ENCODE measurements around the gene GTPBP3. TPM values are rescaled to one million over a fixed set of nuclear protein-coding genes. Genes with fewer than 3 reads are reported as not detected.

Gene GTPBP3
- total and polyA plus RNA-seq, 2 experiments from 2014 or later, result 25.4 to 67.8 TPM

- Mint-ChIP-seq H3K4me3 (no peak within 1 kb of the TSS), H3K9me3 (peaks cover 10% of the 10 kb centered on the region), H3K36me3 (ENCODE audit: low read depth) (peaks cover 7% of the 10 kb centered on the region; the same call in 2 of the 3 replicates), H3K27ac (no peak within 1 kb of the TSS), H3K4me1 (peaks cover 6% of the 10 kb centered on the region), H3K27me3 (ENCODE audit: insufficient read depth, low read depth, poor library complexity) (peaks cover 20% of the 10 kb centered on the region)
- Histone ChIP-seq H3K27ac (ENCODE audit: low read depth) (no peak within 1 kb of the TSS), H2AFZ (peak within 1 kb of the TSS; percentile 52), H3K79me2 (replicated peaks; ENCODE audit: insufficient read depth) (no peaks in the 10 kb centered on the region), H3K4me2 (no peak within 1 kb of the TSS), H3K4me3 (no peak within 1 kb of the TSS), H4K20me1 (replicated peaks; ENCODE audit: insufficient read depth) (no peaks in the 10 kb centered on the region), H3F3A (replicated peaks; ENCODE audit: low read depth) (0 out of 2 replicates have a peak, but pooled peaks cover 3% of the 10 kb centered on the region), H3K36me3 (ENCODE audit: insufficient read depth) (no peaks in the 10 kb centered on the region), H3K27me3 (ENCODE audit: insufficient read depth) (no peaks in the 10 kb centered on the region), H3K9me2 (ENCODE audit: insufficient read depth) (no peaks in the 10 kb centered on the region), H3K4me1 (ENCODE audit: insufficient read depth) (no peaks in the 10 kb centered on the region; the same call in 1 of the 2 replicates)
- TF ChIP-seq NANOG (IDR thresholded peaks at IDR 0.05; ENCODE audit: borderline replicate concordance) (no peak), ETS1 (IDR thresholded peaks at IDR 0.05) (no peak), CTCF (conservative IDR thresholded peaks at IDR 0.05; ENCODE audit: low read depth in 2 of 2) (no peak), ZNF114 (CRISPR knock-in tag; IDR thresholded peaks at IDR 0.05) (no peak), CREB1 (CRISPR knock-in tag; IDR thresholded peaks at IDR 0.05; ENCODE audit: low read depth) (no peak), JUNB (IDR thresholded peaks at IDR 0.05; ENCODE audit: unreplicated experiment) (no peak)
- DNase-seq (ENCODE audit: low spot score) (no peak), ATAC-seq (peak; percentile 25; the same call in 2 of the 3 replicates)
These were observed 39.7 kb downstream of the GTPBP3 start, which contains the start of gene PLVAP for GRCh38 chr19:17376935-17377600. PLVAP (minus strand) TSS chr19:17377342; CDS start chr19:17377288, 54 bp downstream.

- TF ChIP-seq CTCF (conservative IDR thresholded peaks at IDR 0.05; ENCODE audit: low read depth in 2 of 2) (no peak), ZNF331 (CRISPR knock-in tag; IDR thresholded peaks at IDR 0.05; ENCODE audit: low read depth) (no peak), ETS1 (IDR thresholded peaks at IDR 0.05) (no peak), ZNF114 (CRISPR knock-in tag; IDR thresholded peaks at IDR 0.05) (no peak), NANOG (IDR thresholded peaks at IDR 0.05; ENCODE audit: borderline replicate concordance) (no peak), STAT1 (IDR thresholded peaks at IDR 0.05; ENCODE audit: unreplicated experiment) (no peak), CREB1 (CRISPR knock-in tag; IDR thresholded peaks at IDR 0.05; ENCODE audit: low read depth) (no peak), POLR2AphosphoS5 (IDR thresholded peaks at IDR 0.05; ENCODE audit: low read depth) (no peak), EZH2phosphoT487 (IDR thresholded peaks at IDR 0.05; ENCODE audit: unreplicated experiment) (no peak), JUNB (IDR thresholded peaks at IDR 0.05; ENCODE audit: unreplicated experiment) (no peak)
- Mint-ChIP-seq H3K9me3 (peaks cover 10% of the 10 kb centered on the region), H3K4me1 (peaks cover 12% of the 10 kb centered on the region), H3K36me3 (ENCODE audit: low read depth) (peaks cover 7% of the 10 kb centered on the region; the same call in 2 of the 3 replicates), H3K27me3 (ENCODE audit: insufficient read depth, low read depth, poor library complexity) (peaks cover 19% of the 10 kb centered on the region), H3K4me3 (no peak overlapping the region), H3K27ac (no peak overlapping the region; the same call in 1 of the 2 replicates)
- 0 out of 2 replicates have a peak, but pooled peaks cover 6% of the 10 kb centered on the region for H3F3A ChIP-seq (replicated peaks; ENCODE audit: low read depth)
- H4K20me1 ChIP-seq (replicated peaks; ENCODE audit: insufficient read depth), result no peaks in the 10 kb centered on the region
- no peak overlapping the region for H3K4me3 ChIP-seq
- no peaks in the 10 kb centered on the region for H3K27me3 ChIP-seq (ENCODE audit: insufficient read depth)
- H3K79me2 ChIP-seq (replicated peaks; ENCODE audit: insufficient read depth), result no peaks in the 10 kb centered on the region
- H3K27ac ChIP-seq (ENCODE audit: low read depth), result no peak overlapping the region
- DNase-seq (ENCODE audit: low spot score) (no peak), ATAC-seq (no peak)
- peak overlapping the region; percentile 52; the same call in 1 of the 2 replicates for H2AFZ ChIP-seq
- peaks cover 6% of the 10 kb centered on the region; the same call in 1 of the 2 replicates for H3K4me1 ChIP-seq (ENCODE audit: insufficient read depth)
- no peaks in the 10 kb centered on the region for H3K36me3 ChIP-seq (ENCODE audit: insufficient read depth)
- no peaks in the 10 kb centered on the region for H3K9me2 ChIP-seq (ENCODE audit: insufficient read depth)
- no peak overlapping the region for H3K4me2 ChIP-seq
These were observed 40.9 kb downstream of the GTPBP3 start for GRCh38 chr19:17378271-17378670.
